Gastroesophageal sphincter (tissue), 4 donors: ENCODE measurements around the gene SLC35F1. TPM values are rescaled to one million over a fixed set of nuclear protein-coding genes. Genes with fewer than 3 reads are reported as not detected.

Experiments used
- ATAC-seq: fragments of 150-250 bp; one replicate; pipeline ENCODE4 v1.9.1; 2016; ENCODE audit warnings: mild to moderate bottlenecking, moderate library complexity
- H3K27ac ChIP-seq, 4 donors: fragments of 200-600 bp; sonication (generic) in 3 of 4; 1 replicate in 3 of 4; 2 replicates in 1 of 4; pipeline ENCODE4 v1.5.1; 2016 to 2019
- H3K27me3 ChIP-seq: fragments of 200-600 bp; sonication (generic); one replicate; pipeline ENCODE4 v1.5.1; 2019
- H3K36me3 ChIP-seq, 2 donors: fragments of 200-600 bp; sonication (generic); one replicate each; pipeline ENCODE4 v1.5.1; 2019; ENCODE audit warnings: control low read depth in 1 of 2
- H3K4me1 ChIP-seq, 3 donors: fragments of 200-600 bp; sonication (generic); 1 replicate in 2 of 3; 2 replicates in 1 of 3; pipeline ENCODE4 v1.5.1; 2016 to 2019; ENCODE audit warnings: control low read depth in 2 of 3
- H3K4me3 ChIP-seq, 2 donors: fragments of 200-600 bp; sonication (generic); one replicate each; pipeline ENCODE4 v1.5.1; 2019; ENCODE audit warnings: mild to moderate bottlenecking in 1 of 2, moderate library complexity in 1 of 2
- H3K9me3 ChIP-seq, 3 donors: fragments of 200-600 bp; sonication (generic); one replicate each; pipeline ENCODE4 v1.5.1; 2017 to 2019; ENCODE audit warnings: control low read depth in 2 of 3
- CTCF ChIP-seq, 4 experiments: fragments of 200-600 bp in 2 of 4; fragments of 450-650 bp in 2 of 4; sonication (generic) in 1 of 4; IDR thresholded peaks; one replicate each; pipeline ENCODE4 v1.5.1; 2017 to 2019; ENCODE audit warnings: antibody characterized with exemption in 4 of 4, mild to moderate bottlenecking in 2 of 4, moderate library complexity in 2 of 4
- EP300 ChIP-seq: sonication (generic); formaldehyde crosslinking; IDR thresholded peaks from one replicate; pipeline ENCODE4 v1.6.1; 2017; ENCODE audit warnings: antibody characterized with exemption, mild to moderate bottlenecking
- POLR2A ChIP-seq, 2 donors: fragments of 450-650 bp; IDR thresholded peaks; one replicate each; pipeline ENCODE4 v1.6.1; 2017; ENCODE audit warnings: antibody characterized with exemption in 2 of 2, mild to moderate bottlenecking in 2 of 2, moderate library complexity in 1 of 2
- POLR2AphosphoS5 ChIP-seq: sonication (generic); formaldehyde crosslinking; IDR thresholded peaks from one replicate; pipeline ENCODE4 v1.6.1; 2017; ENCODE audit warnings: antibody characterized with exemption
- WGBS, 2 donors: methylation state at CpG; one replicate each; pipeline ENCODE4 v1.1.5; 2018; ENCODE audit warnings: low coverage in 1 of 2; 5-methylcytosine and 5-hydroxymethylcytosine counted together
- total RNA-seq, 4 donors: library from RNA; depleted of rRNA; stranded (reverse); fragments of >200 nt; gene quantifications; one replicate each; pipeline ENCODE4 v1.1.0, GENCODE V29; 2016

The SLC35F1 gene
- total RNA-seq, 4 donors from 2014 or later = 4.3 to 7.4 (median 5.9) TPM

GRCh38 chr6:118260833-118261232 lies 353.8 kb downstream of the SLC35F1 start:
- no peaks in the 10 kb centered on the region for H3K36me3 ChIP-seq
- no peaks in the 10 kb centered on the region for H3K9me3 ChIP-seq
- no peak overlapping the region for H3K27ac ChIP-seq
- H3K4me3 ChIP-seq = no peak overlapping the region
- ATAC-seq = no peak
- H3K27me3 ChIP-seq = no peaks in the 10 kb centered on the region
- no peaks in the 10 kb centered on the region for H3K4me1 ChIP-seq
- 88 to 95% methylated on average over 2 of the region's 2 CpGs for WGBS, 2 donors
- TF ChIP-seq POLR2A (IDR thresholded peaks at IDR 0.05) (no peak), CTCF (IDR thresholded peaks at IDR 0.05) (no peak), EP300 (no peak), POLR2AphosphoS5 (no peak)

DNA sequence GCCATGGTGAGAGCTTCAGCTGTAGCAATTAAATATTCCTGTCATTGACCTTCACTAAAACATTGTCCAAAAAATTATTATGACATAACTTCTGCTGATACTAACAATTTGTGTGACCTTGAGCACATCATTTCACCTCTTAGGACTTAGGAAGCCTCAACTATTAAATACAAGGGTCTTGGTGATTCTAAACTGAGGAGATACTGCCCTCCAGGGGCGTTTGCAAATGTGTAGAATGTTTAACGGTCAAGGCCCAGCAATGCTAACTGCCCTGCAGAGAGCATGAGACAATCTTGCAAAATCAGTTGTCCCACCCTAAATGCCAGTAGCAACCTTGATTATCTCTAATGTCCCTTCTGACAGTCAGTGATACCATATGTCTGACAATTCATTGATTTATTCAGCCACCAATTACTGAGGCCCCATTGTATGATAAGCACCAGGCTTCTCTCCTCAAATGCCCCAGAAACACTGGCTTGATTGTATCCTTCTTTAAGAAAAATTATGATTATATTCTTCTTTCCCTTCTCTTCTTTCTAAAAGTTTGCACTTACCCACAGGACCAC lies 356.9 kb downstream of the SLC35F1 start:
- Histone ChIP-seq H3K27me3 (no peaks in the 10 kb centered on the region), H3K27ac (no peak overlapping the region), H3K4me3 (no peak overlapping the region), H3K36me3 (no peaks in the 10 kb centered on the region), H3K9me3 (no peaks in the 10 kb centered on the region), H3K4me1 (no peaks in the 10 kb centered on the region)
- WGBS, 2 donors = 0 to 21% methylated on average over 2 of the region's 2 CpGs
- TF ChIP-seq CTCF (IDR thresholded peaks at IDR 0.05) = peak in 3 of 4 experiments; percentile 10 to 48 (median 37)
- no peak for TF ChIP-seq POLR2AphosphoS5
- no peak for ATAC-seq

DNA sequence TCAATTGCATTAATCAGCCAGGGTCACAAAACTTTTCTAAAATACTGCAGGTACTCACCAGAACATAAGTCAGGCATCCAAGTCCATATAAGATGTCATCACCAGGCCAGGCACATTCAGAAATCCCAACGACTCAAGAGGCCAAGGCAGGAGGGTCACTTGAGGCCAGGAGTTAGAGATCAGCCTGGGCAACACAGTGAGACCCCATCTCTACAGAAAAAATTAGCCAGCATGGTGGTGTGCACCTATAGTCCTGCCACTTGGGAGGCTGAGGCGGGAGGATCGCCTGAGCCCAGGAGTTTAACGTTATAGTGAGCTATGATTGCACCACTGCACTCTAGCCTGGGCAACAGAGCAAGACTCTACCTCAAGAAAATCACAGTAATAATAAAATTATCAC lies 362.6 kb downstream of the SLC35F1 start:
- TF ChIP-seq POLR2AphosphoS5 (no peak), EP300 (no peak), POLR2A (IDR thresholded peaks at IDR 0.05) (no peak), CTCF (IDR thresholded peaks at IDR 0.05) (no peak)
- no peaks in the 10 kb centered on the region for H3K36me3 ChIP-seq
- no peak for ATAC-seq
- no peak overlapping the region for H3K4me3 ChIP-seq
- no peak overlapping the region for H3K27ac ChIP-seq
- H3K4me1 ChIP-seq = no peaks in the 10 kb centered on the region
- H3K27me3 ChIP-seq = no peaks in the 10 kb centered on the region
- 73% methylated on average over 1 of the region's 4 CpGs; no CpG with 5 or more reads in 1 of the 2 donors for WGBS, 2 donors
- H3K9me3 ChIP-seq = no peaks in the 10 kb centered on the region

- TF ChIP-seq POLR2A (IDR thresholded peaks at IDR 0.05) (no peak), EP300 (no peak), POLR2AphosphoS5 (no peak), CTCF (IDR thresholded peaks at IDR 0.05) (no peak)
- H3K27me3 ChIP-seq = no peaks in the 10 kb centered on the region
- 86 to 89% methylated on average over 1 of the region's 1 CpG for WGBS, 2 donors
Measured at GRCh38 chr6:118277631-118278030, 370.6 kb downstream of the SLC35F1 start.

GRCh38 chr6:118280210-118280609 lies 373.1 kb downstream of the SLC35F1 start:
- no peak for ATAC-seq
- Histone ChIP-seq H3K36me3 (no peaks in the 10 kb centered on the region), H3K4me3 (no peak overlapping the region), H3K9me3 (no peaks in the 10 kb centered on the region), H3K4me1 (peaks cover 0 to 19% (median under 1%) of the 10 kb centered on the region in 3 donors), H3K27ac (no peak overlapping the region), H3K27me3 (no peaks in the 10 kb centered on the region)
- 71 to 83% methylated on average over 2 of the region's 2 CpGs for WGBS, 2 donors
- no peak for TF ChIP-seq EP300
- no peak for TF ChIP-seq CTCF (IDR thresholded peaks at IDR 0.05)
- TF ChIP-seq POLR2AphosphoS5 = no peak
- TF ChIP-seq POLR2A (IDR thresholded peaks at IDR 0.05) = no peak

More at GRCh38 chr6:118277631-118278030, 370.6 kb downstream of the SLC35F1 start:
- Histone ChIP-seq H3K4me3 (no peak overlapping the region), H3K36me3 (no peaks in the 10 kb centered on the region), H3K27ac (no peak overlapping the region), H3K4me1 (no peaks in the 10 kb centered on the region), H3K9me3 (no peaks in the 10 kb centered on the region)
- no peak for ATAC-seq
